HCT116 (cell line): Measurements from ENCODE around the gene RRAGD.

Experiments
- CTCF ChIP-seq, 3 experiments: fragments of 200-600 bp in 1 of 3; sonication (generic) in 1 of 3; IDR thresholded peaks in 2 of 3; conservative IDR thresholded peaks in 1 of 3; 2 replicates each; pipeline ENCODE4 v1.5.1; 2012 to 2017; ENCODE audit warnings: low read depth in 2 of 3, low read length in 2 of 3, antibody characterized with exemption in 1 of 3, borderline replicate concordance in 1 of 3, control low read depth in 1 of 3, mild to moderate bottlenecking in 1 of 3, mixed read lengths in 1 of 3, mixed run types in 1 of 3, moderate library complexity in 1 of 3; ENCODE audit not compliant: insufficient read depth in 1 of 3
- SIN3A ChIP-seq: IDR thresholded peaks from 2 replicates; pipeline ENCODE4 v1.6.1; 2012; ENCODE audit warnings: low read depth

DNA sequence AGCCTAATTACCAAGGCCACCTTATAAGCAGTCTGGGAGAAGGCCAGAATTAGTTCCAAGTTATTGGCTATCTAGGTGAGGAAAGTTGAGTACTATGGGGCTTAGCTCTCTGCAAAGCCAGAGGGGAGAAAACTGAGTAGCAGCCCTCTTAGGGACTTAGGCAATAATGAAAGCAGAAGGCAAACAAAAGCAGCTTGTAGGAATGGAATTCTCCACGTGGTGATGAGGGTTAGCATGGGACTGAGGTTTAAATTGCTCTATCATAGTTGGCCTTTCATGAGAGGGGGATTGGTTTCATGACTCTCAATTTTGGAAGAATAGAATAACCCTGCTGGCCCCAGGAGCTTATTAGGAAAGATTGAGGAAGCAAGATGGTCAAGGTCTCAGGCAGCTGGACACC, 52.5 kb downstream of the RRAGD start:
- TF ChIP-seq CTCF (IDR thresholded peaks at IDR 0.05 in 2 of 3, conservative IDR thresholded peaks at IDR 0.05 in 1 of 3; ENCODE audit: borderline replicate concordance in 1 of 3, insufficient read depth in 1 of 3, low read depth in 2 of 3, low read length in 2 of 3) = no peak
- no peak for TF ChIP-seq SIN3A
